IPS DF 4.7 (cell line): ENCODE data around the gene CPEB2.
"Not testable (repeated sequence)": the region's sequence is repeated elsewhere in the genome, so short reads cannot be mapped to it uniquely, and the experiment has no call there.

Experiments
- DNase-seq: peaks from one replicate; pipeline ENCODE4 v3.0.0-alpha.2; 2013; ENCODE audit warnings: low spot score; ENCODE audit errors: extremely low read depth

CPEB2 gene

GRCh38 chr4:15043922-15044321, 41.6 kb downstream of the CPEB2 start:
- DNase-seq = no peak

- no peak for DNase-seq
These were observed 52.3 kb downstream of the CPEB2 start for GRCh38 chr4:15054541-15054940.

GRCh38 chr4:15060213-15060612, 57.9 kb downstream of the CPEB2 start:
- no peak for DNase-seq

- no peak for DNase-seq
These were observed 61.1 kb downstream of the CPEB2 start for GRCh38 chr4:15063341-15063740.

- DNase-seq = no peak
These were observed 63.2 kb downstream of the CPEB2 start for GRCh38 chr4:15065516-15065915.

- no peak for DNase-seq
These were observed 63.9 kb downstream of the CPEB2 start for GRCh38 chr4:15066140-15066539.

- no peak for DNase-seq
These were observed 66.0 kb downstream of the CPEB2 start for GRCh38 chr4:15068298-15068697.

- no peak for DNase-seq
These were observed 73.6 kb downstream of the CPEB2 start for GRCh38 chr4:15075875-15076274.

- no peak for DNase-seq
These were observed 75.7 kb downstream of the CPEB2 start for GRCh38 chr4:15077969-15078368.

- DNase-seq = no peak
These were observed 76.7 kb downstream of the CPEB2 start for GRCh38 chr4:15078682-15079642.

- DNase-seq = no peak
These were observed 82.5 kb downstream of the CPEB2 start for GRCh38 chr4:15084780-15085179.

GRCh38 chr4:15085762-15086161, 83.5 kb downstream of the CPEB2 start:
- not testable (repeated sequence) for DNase-seq

- DNase-seq = not testable (repeated sequence)
These were observed 84.0 kb downstream of the CPEB2 start for GRCh38 chr4:15086259-15086658.

GRCh38 chr4:15088394-15089035, 86.2 kb downstream of the CPEB2 start:
- no peak for DNase-seq

GRCh38 chr4:15089979-15090378, 87.7 kb downstream of the CPEB2 start:
- DNase-seq = no peak

GRCh38 chr4:15100380-15100779, 98.1 kb downstream of the CPEB2 start:
- DNase-seq = no peak

- no peak for DNase-seq
These were observed 98.9 kb downstream of the CPEB2 start for GRCh38 chr4:15100994-15101695.

GRCh38 chr4:15104825-15105224, 102.5 kb downstream of the CPEB2 start:
- no peak for DNase-seq

- DNase-seq = no peak
These were observed 104.1 kb downstream of the CPEB2 start for GRCh38 chr4:15106399-15106798.

GRCh38 chr4:15109600-15109999, 107.3 kb downstream of the CPEB2 start:
- no peak for DNase-seq

GRCh38 chr4:15110120-15110571, 107.9 kb downstream of the CPEB2 start:
- DNase-seq = no peak

GRCh38 chr4:15116509-15117079, 114.3 kb downstream of the CPEB2 start:
- no peak for DNase-seq
